ENCODE results near the gene TNS3.

GRCh38 chr7:47367369-47367768, 214.5 kb downstream of the TNS3 start:
- TF ChIP-seq, protein P1, sequence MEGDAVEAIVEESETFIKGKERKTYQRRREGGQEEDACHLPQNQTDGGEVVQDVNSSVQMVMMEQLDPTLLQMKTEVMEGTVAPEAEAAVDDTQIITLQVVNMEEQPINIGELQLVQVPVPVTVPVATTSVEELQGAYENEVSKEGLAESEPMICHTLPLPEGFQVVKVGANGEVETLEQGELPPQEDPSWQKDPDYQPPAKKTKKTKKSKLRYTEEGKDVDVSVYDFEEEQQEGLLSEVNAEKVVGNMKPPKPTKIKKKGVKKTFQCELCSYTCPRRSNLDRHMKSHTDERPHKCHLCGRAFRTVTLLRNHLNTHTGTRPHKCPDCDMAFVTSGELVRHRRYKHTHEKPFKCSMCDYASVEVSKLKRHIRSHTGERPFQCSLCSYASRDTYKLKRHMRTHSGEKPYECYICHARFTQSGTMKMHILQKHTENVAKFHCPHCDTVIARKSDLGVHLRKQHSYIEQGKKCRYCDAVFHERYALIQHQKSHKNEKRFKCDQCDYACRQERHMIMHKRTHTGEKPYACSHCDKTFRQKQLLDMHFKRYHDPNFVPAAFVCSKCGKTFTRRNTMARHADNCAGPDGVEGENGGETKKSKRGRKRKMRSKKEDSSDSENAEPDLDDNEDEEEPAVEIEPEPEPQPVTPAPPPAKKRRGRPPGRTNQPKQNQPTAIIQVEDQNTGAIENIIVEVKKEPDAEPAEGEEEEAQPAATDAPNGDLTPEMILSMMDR (IDR thresholded peaks at IDR 0.05; ENCODE audit: insufficient read depth, low read depth, low read length): no peak
- no peak for TF ChIP-seq EZH2 (IDR thresholded peaks at IDR 0.05; ENCODE audit: insufficient read depth, low read length)
